Large intestine (tissue), 3 donors: ENCODE results near the gene PCDHGB5. TPM values are rescaled to one million over a fixed set of nuclear protein-coding genes. Genes with fewer than 3 reads are reported as not detected.
"Not testable (repeated sequence)": the region's sequence is repeated elsewhere in the genome, so short reads cannot be mapped to it uniquely, and the experiment has no call there.

ENCODE experiments used
- DNase-seq, 2 donors: peaks; one replicate each; pipeline versions ENCODE4 v3.0.0 to v3.0.0-alpha.2; 2013
- H3K27ac ChIP-seq: one replicate; pipeline ENCODE4 v1.5.1; 2013; ENCODE audit warnings: low read length
- H3K27me3 ChIP-seq: 2 replicates; pipeline ENCODE4 v1.6.1; 2013; ENCODE audit warnings: low read length; ENCODE audit not compliant: control insufficient read depth, insufficient read depth
- H3K36me3 ChIP-seq: 2 replicates; pipeline ENCODE4 v1.6.1; 2013; ENCODE audit warnings: low read length; ENCODE audit not compliant: control insufficient read depth, insufficient read depth
- H3K4me1 ChIP-seq: one replicate; pipeline ENCODE4 v1.6.1; 2013; ENCODE audit warnings: low read length; ENCODE audit not compliant: control insufficient read depth, insufficient read depth
- H3K4me3 ChIP-seq: one replicate; pipeline ENCODE4 v1.5.1; 2013; ENCODE audit warnings: low read length
- H3K9me3 ChIP-seq: one replicate; pipeline ENCODE4 v1.6.1; 2013; ENCODE audit warnings: mild to moderate bottlenecking, low read depth, low read length, moderate library complexity; ENCODE audit not compliant: control insufficient read depth
- WGBS: methylation state at CpG from one replicate; pipeline ENCODE4 v1.1.5; 2013; ENCODE audit warnings: low lambda C conversion rate; ENCODE audit not compliant: insufficient coverage; 5-methylcytosine and 5-hydroxymethylcytosine counted together
- polyA plus RNA-seq: library from polyadenylated mRNA; unstranded; fragments of 120-200 nt; gene quantifications from one replicate; pipeline ENCODE4 v1.2.1, GENCODE V29; 2013

PCDHGB5 gene
- polyA plus RNA-seq, 1 donor = 1.8 TPM

GRCh38 chr5:141394401-141395187 lies 3.2 kb upstream of the PCDHGB5 start:
- not testable (repeated sequence) for H3K27ac ChIP-seq, DNase-seq, H3K4me3 ChIP-seq, H3K36me3 ChIP-seq, H3K4me1 ChIP-seq
- Histone ChIP-seq H3K9me3 (peaks cover 58% of the 10 kb centered on the region), H3K27me3 (peaks cover 42% of the 10 kb centered on the region)
- no CpG with 5 or more reads among the region's 53 CpGs for WGBS

- DNase-seq = no peak
- H3K4me3 ChIP-seq = no peak overlapping the region
- peaks cover 52% of the 10 kb centered on the region for H3K9me3 ChIP-seq
- no peaks in the 10 kb centered on the region for H3K36me3 ChIP-seq
- no peaks in the 10 kb centered on the region for H3K4me1 ChIP-seq
- WGBS = no CpG with 5 or more reads among the region's 15 CpGs
- no peak overlapping the region for H3K27ac ChIP-seq
- H3K27me3 ChIP-seq = peaks cover 47% of the 10 kb centered on the region
These were observed 861 bp downstream of the PCDHGB5 start for GRCh38 chr5:141398608-141399007.

- H3K36me3 ChIP-seq = no peaks in the 10 kb centered on the region
- no CpG with 5 or more reads among the region's 61 CpGs for WGBS
- no peaks in the 10 kb centered on the region for H3K4me1 ChIP-seq
- H3K27ac ChIP-seq = no peak overlapping the region
- H3K4me3 ChIP-seq = no peak overlapping the region
- no peak for DNase-seq
- peaks cover 49% of the 10 kb centered on the region for H3K27me3 ChIP-seq
- H3K9me3 ChIP-seq = peaks cover 46% of the 10 kb centered on the region
These were observed 2.0 kb downstream of the PCDHGB5 start for GRCh38 chr5:141399555-141400258.

GRCh38 chr5:141402553-141403243 lies 5.0 kb downstream of the PCDHGB5 start, which contains the start of gene PCDHGA9:
PCDHGA9 (plus strand) TSS chr5:141402778; CDS start chr5:141402953, 175 bp downstream.
- Histone ChIP-seq H3K36me3 (no peaks in the 10 kb centered on the region), H3K4me1 (no peaks in the 10 kb centered on the region), H3K4me3 (no peak within 1 kb of the TSS), H3K9me3 (peaks cover 41% of the 10 kb centered on the region), H3K27ac (no peak within 1 kb of the TSS), H3K27me3 (peaks cover 53% of the 10 kb centered on the region)
- DNase-seq = no peak
- no CpG with 5 or more reads among the region's 27 CpGs for WGBS

- Histone ChIP-seq H3K4me3 (no peak overlapping the region), H3K9me3 (peaks cover 44% of the 10 kb centered on the region), H3K36me3 (no peaks in the 10 kb centered on the region), H3K27me3 (peaks cover 57% of the 10 kb centered on the region), H3K27ac (no peak overlapping the region), H3K4me1 (no peaks in the 10 kb centered on the region)
- whole genome bisulfite sequencing = no CpG with 5 or more reads among the region's 22 CpGs
- no peak for DNase-seq
These were observed 5.6 kb downstream of the PCDHGB5 start for GRCh38 chr5:141403387-141403786.

- Histone ChIP-seq H3K27me3 (peaks cover 65% of the 10 kb centered on the region), H3K4me3 (peak within 1 kb of the TSS; percentile 27), H3K9me3 (peaks cover 49% of the 10 kb centered on the region)
- not testable (repeated sequence) for H3K36me3 ChIP-seq, H3K4me1 ChIP-seq, H3K27ac ChIP-seq
- WGBS = 17% methylated on average over 1 of the region's 51 CpGs
- DNase-seq = peak in 1 of 2 donors; percentile 52
These were observed 10.2 kb downstream of the PCDHGB5 start, which contains the start of gene PCDHGB6 for GRCh38 chr5:141407790-141408505. PCDHGB6 (plus strand) TSS chr5:141408021; CDS start chr5:141408203, 182 bp downstream.

- Histone ChIP-seq H3K27me3 (peaks cover 63% of the 10 kb centered on the region), H3K27ac (no peak overlapping the region), H3K4me3 (no peak overlapping the region), H3K9me3 (peaks cover 45% of the 10 kb centered on the region), H3K4me1 (no peaks in the 10 kb centered on the region), H3K36me3 (no peaks in the 10 kb centered on the region)
- no peak for DNase-seq
- WGBS = no CpG with 5 or more reads among the region's 64 CpGs
These were observed 12.0 kb downstream of the PCDHGB5 start for GRCh38 chr5:141409598-141410306.

- 70% methylated on average over 2 of the region's 3 CpGs for WGBS
- no peak for DNase-seq
- no peaks in the 10 kb centered on the region for H3K4me1 ChIP-seq
- peaks cover 50% of the 10 kb centered on the region for H3K9me3 ChIP-seq
- peaks cover 66% of the 10 kb centered on the region for H3K27me3 ChIP-seq
- H3K36me3 ChIP-seq = no peaks in the 10 kb centered on the region
- H3K27ac ChIP-seq = no peak overlapping the region
- no peak overlapping the region for H3K4me3 ChIP-seq
These were observed 13.8 kb downstream of the PCDHGB5 start for GRCh38 chr5:141411575-141411974.

- H3K4me1 ChIP-seq = no peaks in the 10 kb centered on the region
- H3K9me3 ChIP-seq = peaks cover 52% of the 10 kb centered on the region
- peaks cover 68% of the 10 kb centered on the region for H3K27me3 ChIP-seq
- DNase-seq = peak in 1 of 2 donors; percentile 69
- no peaks in the 10 kb centered on the region for H3K36me3 ChIP-seq
- WGBS = no CpG with 5 or more reads among the region's 31 CpGs
- H3K27ac ChIP-seq = no peak within 1 kb of the TSS
- peak within 1 kb of the TSS; percentile 51 for H3K4me3 ChIP-seq
These were observed 15.2 kb downstream of the PCDHGB5 start, which contains the start of gene PCDHGA10 for GRCh38 chr5:141412854-141413539. PCDHGA10 (plus strand) TSS chr5:141412987; CDS start chr5:141413176, 189 bp downstream.
